Midbrain (tissue), 1 donor: ENCODE data around the gene DPYD.

Experiments used
- DNase-seq: peaks from one replicate; lab custom pipeline; 2025; lab: John Stamatoyannopoulos, UW

DPYD gene

DNA sequence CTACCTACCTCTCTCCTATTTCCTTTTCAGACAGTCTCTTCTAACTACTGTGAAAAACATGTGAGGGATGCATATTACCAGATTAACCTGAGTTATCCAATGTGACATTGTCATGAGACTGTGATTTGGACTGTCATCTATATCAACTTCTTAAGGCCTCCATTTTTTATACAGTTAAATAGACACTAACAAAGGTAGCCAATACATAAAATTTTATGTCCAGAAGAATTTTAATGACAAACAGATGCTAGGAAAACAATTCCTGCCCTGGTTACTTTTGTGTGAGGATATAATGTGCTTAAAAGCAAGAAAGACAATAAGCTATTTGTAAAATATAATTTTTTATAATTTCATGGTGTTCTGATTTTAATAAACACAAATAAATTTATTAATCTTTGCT lies 136.2 kb downstream of the DPYD start:
- no peak for DNase-seq

DNA sequence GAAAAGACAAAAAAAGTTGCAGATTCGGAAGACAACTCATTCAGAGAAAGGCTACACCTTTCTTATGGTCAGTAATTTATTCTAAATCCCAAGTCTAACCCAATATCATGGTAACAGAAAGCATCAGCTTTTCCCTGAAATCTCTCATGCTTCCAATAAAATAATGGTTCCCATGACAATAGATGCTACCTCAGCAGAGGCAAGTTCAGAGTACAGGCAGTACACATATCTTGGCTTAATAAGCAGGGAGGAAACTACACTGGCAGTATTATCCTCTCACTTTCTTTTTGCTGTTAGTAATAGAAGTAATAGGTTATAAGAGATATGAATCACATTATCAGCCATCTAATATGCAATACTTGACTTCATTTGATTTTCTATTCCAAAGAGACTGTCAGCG lies 137.1 kb downstream of the DPYD start:
- no peak for DNase-seq

GRCh38 chr1:97781762-97782337 lies 139.0 kb downstream of the DPYD start:
- DNase-seq, result no peak

GRCh38 chr1:97780884-97781283 lies 139.9 kb downstream of the DPYD start:
- no peak for DNase-seq

DNA sequence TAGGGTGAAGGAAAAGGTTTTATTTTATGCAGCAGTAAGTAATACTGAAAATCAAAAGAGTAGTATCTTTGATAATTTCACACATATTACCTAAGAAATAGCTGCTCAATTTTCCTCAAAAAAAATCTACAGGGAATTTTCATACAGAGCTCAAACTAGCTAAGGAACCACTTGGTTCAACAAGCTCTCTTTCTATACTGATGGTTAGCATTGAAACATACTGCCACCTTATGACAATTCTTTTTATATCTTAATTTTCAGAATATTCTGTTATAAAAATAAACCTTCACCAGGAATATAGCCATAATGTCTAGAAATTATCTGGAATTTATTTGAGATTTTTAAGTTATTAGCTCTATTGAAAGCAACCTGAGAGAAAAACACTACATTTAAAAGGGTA lies 142.1 kb downstream of the DPYD start:
- no peak for DNase-seq

DNA sequence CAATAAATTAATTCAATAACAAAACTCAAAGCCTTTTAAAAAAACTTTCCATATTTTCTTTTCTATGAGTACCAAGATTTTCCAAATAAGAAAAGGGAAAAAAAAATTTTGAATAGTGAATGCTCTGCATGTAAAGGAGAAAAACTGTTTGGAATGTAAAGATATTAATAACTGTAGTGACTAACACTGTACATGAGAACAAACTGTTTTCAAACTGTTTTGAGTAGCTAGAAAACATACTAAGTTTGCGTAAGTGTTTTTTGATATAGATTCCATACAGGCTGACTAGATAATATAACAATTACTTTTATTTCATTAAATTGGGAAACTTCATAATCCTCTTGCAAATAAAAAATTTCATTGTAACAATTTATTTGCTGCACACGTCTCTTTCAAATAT lies 150.5 kb downstream of the DPYD start:
- DNase-seq, result no peak

DNA sequence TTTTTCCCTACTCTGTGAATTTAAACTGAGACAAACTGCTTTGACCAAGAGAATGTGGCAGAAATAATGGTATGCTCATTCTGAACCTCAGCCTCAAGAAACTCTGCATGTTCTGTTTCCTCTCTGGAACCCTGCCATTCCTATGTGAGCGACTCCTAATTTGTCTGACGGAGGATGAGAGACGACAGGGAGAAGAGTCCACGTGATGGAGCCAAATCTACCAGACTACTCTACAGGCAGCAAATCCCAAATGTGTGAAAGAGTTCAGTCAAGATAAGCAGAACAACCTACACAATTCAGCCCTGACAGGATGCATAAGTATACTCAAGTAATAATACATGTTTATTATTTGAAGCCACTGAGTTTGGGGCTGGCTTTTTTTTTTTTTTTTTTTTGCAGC lies 153.5 kb downstream of the DPYD start:
- DNase-seq, result no peak

DNA sequence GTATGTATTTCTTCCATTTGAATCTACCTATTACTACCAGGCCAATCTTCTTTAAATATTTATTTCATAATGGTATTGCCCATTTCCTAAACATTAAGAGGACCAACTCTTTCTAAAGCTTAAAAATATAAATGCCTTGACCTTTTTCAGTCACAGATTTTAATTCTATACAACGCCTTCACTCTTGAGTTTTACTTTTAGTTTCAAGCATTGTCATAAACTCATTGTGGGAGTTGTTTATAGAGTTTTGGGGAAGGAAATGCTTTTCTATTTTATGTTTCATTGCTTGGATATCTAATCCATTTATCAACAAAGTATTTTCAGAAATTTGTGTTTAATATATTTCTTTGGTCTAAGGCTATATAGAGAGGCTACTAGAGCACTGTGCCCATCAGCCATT lies 155.8 kb downstream of the DPYD start:
- DNase-seq, result no peak

- DNase-seq, result no peak
These were observed 159.2 kb downstream of the DPYD start for GRCh38 chr1:97761637-97762036.

- DNase-seq, result no peak
These were observed 161.8 kb downstream of the DPYD start for GRCh38 chr1:97759078-97759477.

DNA sequence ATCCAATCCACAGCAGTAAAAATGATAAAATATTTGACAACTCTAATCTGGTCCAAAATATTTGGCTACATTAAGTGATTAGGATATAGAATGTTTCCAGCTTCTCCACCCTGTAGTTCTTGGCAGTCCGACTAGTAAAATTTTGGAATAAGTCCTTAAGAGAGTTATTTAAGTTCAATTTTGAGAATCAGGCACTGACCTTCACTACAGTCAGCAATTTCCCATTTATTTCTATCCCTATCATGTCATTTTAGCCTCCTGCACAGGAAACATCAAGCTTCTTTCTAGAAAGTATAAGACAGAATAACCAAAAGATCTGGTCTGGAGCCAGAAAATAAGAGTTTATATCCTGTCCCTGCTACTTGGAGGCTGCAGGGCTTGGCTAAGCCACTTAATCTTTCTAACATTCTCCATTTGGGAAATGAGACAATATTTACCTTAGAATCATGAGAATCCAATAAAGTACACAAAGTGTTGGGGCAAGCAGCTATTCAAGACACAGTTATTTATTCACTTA lies 162.2 kb downstream of the DPYD start:
- DNase-seq, result no peak

DNA sequence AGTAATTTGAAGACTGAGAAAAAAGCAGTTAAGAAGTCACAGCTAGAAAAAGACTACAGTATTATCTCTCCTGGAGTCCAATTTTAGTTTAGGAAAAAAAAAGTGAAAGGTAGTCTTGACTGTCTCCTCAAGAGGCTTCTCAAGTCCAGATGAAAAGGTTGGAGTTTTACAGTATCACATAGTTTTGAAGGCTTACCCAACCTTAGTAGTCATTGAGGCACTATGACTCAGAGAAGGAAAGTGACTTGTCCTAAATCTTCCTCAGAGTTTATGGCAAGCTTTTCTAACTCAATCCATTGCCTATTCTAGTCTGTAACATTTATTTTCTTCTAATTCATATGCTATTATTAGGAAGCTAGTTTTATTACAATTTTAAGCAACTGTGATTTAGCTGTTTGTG lies 174.9 kb downstream of the DPYD start:
- DNase-seq, result no peak

GRCh38 chr1:97744977-97745376 lies 175.9 kb downstream of the DPYD start:
- no peak for DNase-seq

DNA sequence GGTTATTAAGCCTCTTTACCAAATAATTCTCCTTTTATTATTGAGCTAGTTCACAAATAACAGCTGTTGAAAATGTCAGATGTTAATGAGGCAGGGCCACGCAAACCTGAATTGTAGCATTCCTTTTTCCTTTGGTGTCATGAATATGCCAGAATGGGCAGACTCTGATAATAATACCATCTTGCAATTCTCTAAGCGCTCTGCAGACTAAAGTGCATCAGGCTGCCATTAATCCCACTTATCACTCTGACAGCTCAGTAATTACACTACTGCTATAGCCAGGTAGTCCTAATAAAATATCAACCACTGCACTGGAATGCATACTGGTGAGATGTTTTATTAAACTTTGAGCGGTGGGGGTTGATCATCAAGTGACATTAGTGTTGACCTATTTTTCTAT lies 177.7 kb downstream of the DPYD start:
- no peak for DNase-seq

DNA sequence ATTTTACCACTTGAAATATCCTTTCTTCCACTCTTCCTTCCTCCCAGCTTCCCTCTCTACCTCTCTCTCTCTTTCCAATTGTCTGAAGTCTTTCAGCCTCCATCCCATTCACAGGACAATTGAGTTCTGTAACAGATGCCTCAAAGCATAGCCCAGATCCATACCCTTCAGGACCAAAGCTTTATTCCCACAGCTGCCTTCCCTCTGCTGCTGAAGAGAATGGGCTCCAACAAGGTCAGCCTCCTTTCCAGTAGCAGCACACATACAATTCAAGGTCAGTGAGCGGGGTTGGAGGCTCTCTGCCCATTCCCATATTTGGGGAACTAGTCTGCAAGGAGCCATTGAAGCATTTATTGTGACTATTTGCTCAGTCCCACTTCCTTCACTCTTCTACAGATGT lies 179.9 kb downstream of the DPYD start:
- DNase-seq, result no peak

DNA sequence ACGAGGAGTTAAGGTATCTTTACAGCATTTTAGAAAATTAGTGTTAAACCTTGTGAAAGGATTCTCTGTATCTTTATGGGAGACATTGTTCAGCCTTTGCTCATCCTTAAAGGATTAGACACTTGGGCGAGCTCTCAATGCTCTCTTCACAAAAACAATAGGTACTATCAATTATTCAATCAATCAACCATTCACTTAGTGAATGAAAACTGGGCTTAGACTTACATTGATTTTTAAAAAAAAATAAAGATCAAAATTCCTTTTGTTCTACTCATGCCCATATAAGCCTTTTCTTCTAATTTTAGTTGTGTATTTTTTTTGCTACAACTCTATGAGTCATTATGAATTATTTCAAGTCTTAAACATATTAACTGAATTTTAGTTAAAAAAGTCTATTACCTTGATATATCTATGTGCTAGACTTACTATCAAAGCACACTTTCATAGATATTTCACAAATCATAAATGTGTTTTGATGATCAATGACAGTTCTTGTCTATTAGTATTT lies 181.2 kb downstream of the DPYD start:
- no peak for DNase-seq

GRCh38 chr1:97738270-97738669 lies 182.6 kb downstream of the DPYD start:
- DNase-seq, result no peak

DNA sequence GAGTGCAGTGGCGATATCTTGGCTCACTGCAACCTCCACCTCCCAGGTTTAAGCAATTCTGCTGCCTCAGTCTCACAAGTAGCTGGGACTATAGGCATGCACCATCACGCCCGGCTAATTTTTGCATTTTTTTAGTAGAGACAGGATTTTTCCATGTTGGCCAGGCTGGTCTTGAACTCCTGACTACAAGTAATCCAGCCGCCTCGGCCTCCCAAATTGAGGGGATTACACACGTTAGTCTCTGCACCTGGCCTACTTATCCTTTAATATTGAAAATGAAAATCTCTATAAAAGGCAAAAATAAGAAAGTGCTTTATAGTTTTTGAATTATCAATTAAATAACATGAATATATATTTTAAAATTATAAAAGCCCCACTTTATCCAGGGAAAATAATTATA lies 190.6 kb downstream of the DPYD start:
- DNase-seq, result no peak

DNA sequence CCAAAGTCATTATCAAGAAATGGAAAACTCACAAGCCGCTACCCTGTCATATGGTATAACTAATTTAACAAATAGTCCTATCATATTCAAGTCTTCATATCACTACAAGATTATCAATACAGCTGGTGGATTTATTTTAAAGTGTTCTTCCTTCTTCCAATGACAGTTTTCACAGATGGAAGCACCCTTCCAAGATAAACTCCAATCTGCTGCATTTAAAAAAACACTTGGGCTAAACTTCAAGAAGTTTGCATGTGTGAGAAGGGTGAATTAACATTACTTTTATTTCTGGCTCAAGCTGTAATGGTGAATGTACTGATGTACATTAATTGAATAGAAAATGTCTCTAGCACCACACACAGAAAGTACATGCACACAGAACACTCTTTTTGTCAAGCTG lies 192.4 kb downstream of the DPYD start:
- DNase-seq, result no peak

DNA sequence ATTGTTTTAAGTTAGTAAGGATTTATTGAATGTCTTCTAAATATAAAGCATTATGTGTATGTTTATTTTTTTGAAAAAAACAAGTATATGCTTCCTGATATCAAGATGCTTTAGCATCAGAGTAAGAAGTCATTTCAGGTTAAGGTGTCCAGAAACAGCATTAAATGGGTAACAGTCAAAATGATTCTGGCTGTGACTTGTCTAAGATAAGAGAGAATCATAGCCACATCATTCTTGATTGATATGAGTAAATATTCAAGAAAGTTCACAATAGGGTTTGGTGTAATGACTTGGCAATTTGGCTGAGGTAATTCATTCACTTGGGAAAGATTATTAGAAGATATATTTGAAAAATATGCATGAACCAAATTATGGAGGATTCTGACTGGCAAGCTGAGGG lies 193.8 kb downstream of the DPYD start:
- DNase-seq, result no peak

GRCh38 chr1:97726386-97726785 lies 194.4 kb downstream of the DPYD start:
- DNase-seq, result no peak

GRCh38 chr1:97721221-97721620 lies 199.6 kb downstream of the DPYD start:
- no peak for DNase-seq

DNA sequence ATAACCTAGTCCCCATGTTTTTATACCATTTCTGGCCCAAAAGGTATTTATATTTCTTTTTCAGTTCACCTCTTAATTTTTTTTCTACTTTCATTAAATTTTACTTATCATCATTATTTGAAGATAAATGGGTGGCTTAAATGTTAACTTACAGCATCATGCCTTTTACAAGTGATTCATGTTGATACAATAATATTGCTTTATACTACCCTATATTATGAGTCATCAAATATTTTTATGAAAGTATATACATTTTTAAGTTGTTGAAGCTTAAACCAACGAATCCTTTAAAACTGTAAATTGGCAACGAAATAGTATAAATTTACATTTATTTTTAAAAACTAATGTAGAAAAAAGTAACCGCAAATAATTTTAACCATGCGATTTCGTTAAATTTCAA lies 207.9 kb downstream of the DPYD start:
- no peak for DNase-seq

DNA sequence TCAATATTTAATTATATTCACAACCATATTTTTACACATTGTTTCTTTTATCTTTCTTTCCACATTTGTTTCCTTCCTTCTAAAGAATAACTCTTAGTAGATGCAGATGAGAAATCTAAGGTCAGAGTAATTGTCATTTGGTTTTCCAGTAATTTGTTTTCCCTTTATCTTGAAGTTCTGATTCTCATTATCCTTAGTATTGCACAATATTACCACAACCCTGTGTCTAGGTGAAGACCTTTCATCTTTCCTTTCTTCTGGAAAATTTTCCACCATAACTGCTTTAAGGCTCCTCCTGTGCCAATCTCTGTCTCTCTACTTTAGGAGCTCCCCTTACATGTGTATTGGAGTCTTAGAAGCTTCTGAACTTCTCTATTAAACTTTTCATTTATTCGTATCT lies 209.0 kb downstream of the DPYD start:
- DNase-seq, result no peak
